Muscle of leg (tissue), 11 donors: ENCODE data around the gene BTBD7. TPM values are rescaled to one million over a fixed set of nuclear protein-coding genes. Genes with fewer than 3 reads are reported as not detected.
A peak's percentile ranks its signal among the peaks of the same experiment; 100 is the strongest.

Experiments
- DNase-seq: peaks from one replicate; pipeline ENCODE4 v3.0.0; 2013
- H3K27ac ChIP-seq: one replicate; pipeline ENCODE4 v1.5.1; 2013; ENCODE audit warnings: mild to moderate bottlenecking, low read length, control low read depth
- H3K27me3 ChIP-seq: one replicate; pipeline ENCODE4 v1.6.1; 2013; ENCODE audit warnings: low read length; ENCODE audit not compliant: control insufficient read depth, insufficient read depth
- H3K36me3 ChIP-seq: one replicate; pipeline ENCODE4 v1.6.1; 2013; ENCODE audit warnings: low read length; ENCODE audit not compliant: control insufficient read depth, insufficient read depth
- H3K4me1 ChIP-seq: one replicate; pipeline ENCODE4 v1.6.1; 2013; ENCODE audit warnings: low read length; ENCODE audit not compliant: control insufficient read depth, insufficient read depth
- H3K4me3 ChIP-seq: one replicate; pipeline ENCODE4 v1.5.1; 2013; ENCODE audit warnings: low read length, control low read depth
- H3K9me3 ChIP-seq: replicated peaks from 2 replicates; pipeline ENCODE4 v1.6.1; 2013; ENCODE audit warnings: low read depth, low read length; ENCODE audit not compliant: control insufficient read depth
- WGBS: methylation state at CpG from one replicate; pipeline ENCODE4 v1.1.5; 2013; ENCODE audit warnings: missing lambda C conversion rate; ENCODE audit not compliant: insufficient coverage; 5-methylcytosine and 5-hydroxymethylcytosine counted together
- polyA plus RNA-seq, 8 donors: library from polyadenylated mRNA; unstranded; fragments of 120-200 nt; gene quantifications; one replicate each; pipeline versions ENCODE4 v1.2.1 to v1.2.3, GENCODE V29; 2013; ENCODE audit warnings: inconsistent platforms in 1 of 8, low replicate concordance in 1 of 8; ENCODE audit not compliant: insufficient read length in 8 of 8, insufficient read depth in 1 of 8
- total RNA-seq: library from RNA; stranded (reverse); fragments of 120-200 nt; gene quantifications from one replicate; pipeline ENCODE4 v1.2.4, GENCODE V29; 2013

BTBD7 gene
- total and polyA plus RNA-seq, 9 donors = 17.2 to 27.2 (median 20.5) TPM

DNA sequence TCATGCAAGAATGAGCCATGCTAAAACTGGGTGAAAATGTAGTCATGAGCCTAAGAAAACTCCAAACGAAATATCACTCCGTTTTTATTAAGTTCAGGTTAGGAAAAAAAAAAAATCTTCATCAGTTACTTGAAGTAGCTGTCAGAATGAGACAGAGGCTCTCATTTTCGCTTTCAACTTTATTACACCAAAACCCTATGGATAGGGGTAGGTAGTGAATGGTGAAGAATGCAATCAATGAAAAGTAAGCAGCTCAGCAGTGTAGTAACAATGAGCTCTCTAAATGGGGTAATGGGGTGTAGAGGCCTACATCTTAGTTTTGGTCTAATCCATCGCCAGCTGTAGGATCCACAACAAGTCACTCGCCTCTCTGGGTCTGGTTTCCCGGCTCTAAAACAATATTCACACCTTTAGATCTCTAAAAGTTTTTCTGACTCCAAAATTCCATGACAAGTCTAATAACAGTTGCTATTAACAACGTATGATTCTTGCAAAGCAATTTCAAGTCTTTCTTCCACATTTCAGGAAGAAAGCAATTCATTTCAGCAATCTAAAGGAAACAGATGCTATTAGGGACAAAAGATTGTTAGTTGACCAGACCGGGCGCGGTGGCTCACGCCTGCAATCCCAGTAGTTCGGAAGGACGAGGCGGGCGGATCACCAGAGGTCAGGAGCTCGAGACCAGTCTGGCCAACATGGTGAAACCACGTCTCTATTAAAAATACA, 1.7 kb downstream of the BTBD7 start:
- Histone ChIP-seq H3K9me3 (no peaks in the 10 kb centered on the region), H3K4me1 (peaks cover 12% of the 10 kb centered on the region), H3K27me3 (no peaks in the 10 kb centered on the region), H3K4me3 (no peak overlapping the region), H3K36me3 (no peaks in the 10 kb centered on the region), H3K27ac (peak overlapping the region; percentile 82)
- 57% methylated on average over 10 of the region's 17 CpGs for WGBS
- DNase-seq = peak; percentile 37

DNA sequence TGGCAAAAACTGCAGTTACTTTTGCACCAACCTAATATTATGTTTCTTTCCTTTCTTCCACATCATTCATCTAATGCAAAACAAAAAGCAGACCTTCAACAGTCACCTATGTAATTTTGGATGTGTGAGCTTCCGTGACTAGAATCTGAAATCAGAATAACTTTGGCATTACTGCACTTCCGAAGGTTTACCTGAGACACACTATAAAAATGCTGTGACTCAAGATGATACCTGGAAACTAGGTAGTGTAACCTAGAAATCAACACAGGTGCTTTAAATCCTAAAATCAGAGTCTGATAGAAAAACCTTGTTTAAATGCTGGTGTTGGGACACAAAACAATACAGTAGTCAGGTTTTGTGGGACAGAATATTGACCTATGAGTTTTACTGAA, 2.2 kb downstream of the BTBD7 start:
- WGBS = no CpG with 5 or more reads among the region's 2 CpGs
- Histone ChIP-seq H3K4me1 (peaks cover 12% of the 10 kb centered on the region), H3K27ac (no peak overlapping the region), H3K27me3 (no peaks in the 10 kb centered on the region), H3K9me3 (no peaks in the 10 kb centered on the region), H3K4me3 (no peak overlapping the region), H3K36me3 (no peaks in the 10 kb centered on the region)
- DNase-seq = no peak

DNA sequence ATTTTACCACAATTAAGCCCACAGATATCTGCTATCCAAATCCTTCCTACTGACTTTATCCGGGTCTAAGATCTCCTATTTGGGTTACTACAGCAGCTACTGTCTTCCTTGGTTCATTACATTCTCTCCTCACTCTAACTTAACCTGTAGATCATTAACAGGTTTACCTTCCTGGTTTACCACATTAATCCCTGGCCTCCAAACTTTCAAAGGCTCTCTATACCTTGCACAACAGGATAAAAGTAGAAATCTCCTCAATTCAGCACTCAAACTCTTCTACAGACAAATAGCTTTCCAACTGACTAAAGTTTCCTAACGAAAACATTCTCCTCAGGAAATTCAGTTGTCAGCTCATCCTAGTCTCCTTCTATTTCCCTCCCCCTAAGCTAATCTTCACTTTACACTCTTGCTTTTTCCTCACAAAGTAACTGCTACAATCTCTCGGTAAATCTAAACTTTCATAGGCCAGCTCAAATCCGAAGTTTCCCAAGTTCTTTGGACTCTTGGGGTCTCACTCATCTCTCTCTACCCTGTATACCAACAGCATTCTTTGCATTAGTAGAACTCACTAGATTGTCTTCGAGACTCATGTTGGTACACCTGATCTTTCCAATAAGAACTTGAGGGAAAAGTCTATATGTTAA, 2.7 kb downstream of the BTBD7 start:
- Histone ChIP-seq H3K36me3 (no peaks in the 10 kb centered on the region), H3K27ac (no peak overlapping the region), H3K9me3 (no peaks in the 10 kb centered on the region), H3K4me1 (peaks cover 12% of the 10 kb centered on the region), H3K27me3 (no peaks in the 10 kb centered on the region), H3K4me3 (no peak overlapping the region)
- 65% methylated on average over 4 of the region's 5 CpGs for WGBS
- DNase-seq = no peak

DNA sequence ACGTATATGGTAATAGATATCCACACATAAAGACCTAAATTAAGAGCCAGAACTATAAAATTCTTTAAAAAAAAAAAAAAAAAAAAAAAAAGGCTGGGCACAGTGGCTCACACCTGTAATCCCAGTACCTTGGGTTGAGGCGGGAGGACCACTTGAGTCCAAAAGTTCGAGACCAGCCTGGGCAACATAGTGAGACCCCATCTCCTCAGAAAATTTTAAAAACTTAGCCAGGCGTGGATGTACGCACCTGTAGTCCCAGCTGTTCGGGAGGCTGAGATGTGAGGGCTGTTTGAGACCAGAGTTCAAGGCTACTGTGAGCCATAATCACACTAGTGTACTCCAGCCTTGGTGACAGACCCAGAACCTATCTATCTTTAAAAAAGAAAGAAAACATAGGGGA, 4.3 kb downstream of the BTBD7 start:
- Histone ChIP-seq H3K27ac (no peak overlapping the region), H3K36me3 (no peaks in the 10 kb centered on the region), H3K4me1 (peaks cover 10% of the 10 kb centered on the region), H3K27me3 (no peaks in the 10 kb centered on the region), H3K9me3 (no peaks in the 10 kb centered on the region), H3K4me3 (no peak overlapping the region)
- no CpG with 5 or more reads among the region's 6 CpGs for WGBS
- no peak for DNase-seq

DNA sequence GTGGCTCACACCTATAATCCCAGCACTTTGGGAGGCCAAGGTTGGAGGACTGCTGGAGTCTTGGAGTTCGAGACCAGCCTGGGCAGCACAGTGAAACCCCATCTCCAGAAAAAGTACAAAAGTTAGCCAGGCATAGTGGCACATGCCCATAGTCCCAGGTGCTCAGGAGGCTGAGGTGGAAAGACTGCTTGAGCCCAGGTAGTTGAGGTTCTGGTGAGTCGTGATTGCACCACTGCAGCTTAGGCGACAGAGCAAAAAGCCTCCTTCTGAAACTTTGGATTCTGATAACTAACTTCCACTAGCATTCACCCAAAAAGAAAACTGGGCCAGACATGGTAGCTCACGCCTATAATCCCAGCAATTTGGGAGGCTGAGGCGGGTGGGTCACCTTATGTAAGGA, 6.6 kb downstream of the BTBD7 start:
- H3K4me1 ChIP-seq = peaks cover 2% of the 10 kb centered on the region
- H3K27ac ChIP-seq = no peak overlapping the region
- no peaks in the 10 kb centered on the region for H3K27me3 ChIP-seq
- H3K4me3 ChIP-seq = no peak overlapping the region
- DNase-seq = no peak
- H3K36me3 ChIP-seq = no peaks in the 10 kb centered on the region
- no CpG with 5 or more reads among the region's 5 CpGs for WGBS
- H3K9me3 ChIP-seq = no peaks in the 10 kb centered on the region

DNA sequence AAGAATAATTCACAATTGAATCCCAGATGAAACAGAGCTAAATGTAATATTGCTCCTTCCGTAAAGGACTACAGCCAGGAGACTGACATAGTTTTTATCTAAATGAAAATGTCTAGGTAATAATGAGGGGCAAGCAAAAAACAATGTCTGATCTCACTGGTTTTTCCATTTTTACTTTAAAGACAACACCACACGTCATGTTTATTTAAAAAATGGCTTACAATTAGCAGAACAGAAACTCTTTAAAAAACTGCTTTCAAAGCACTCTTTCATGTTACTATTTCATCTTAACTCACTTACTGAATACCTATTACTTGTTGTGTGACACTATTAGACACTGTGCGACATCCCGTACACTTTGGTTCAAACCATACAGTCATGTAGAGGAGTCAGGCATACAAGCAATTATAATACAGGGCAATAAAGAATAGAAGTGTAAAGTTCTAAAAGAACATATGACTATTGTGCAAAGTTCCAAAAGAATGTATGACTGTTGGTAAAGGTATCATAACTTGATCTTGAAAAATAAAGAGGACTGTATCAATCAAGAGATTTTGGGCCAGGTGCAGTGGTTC, 9.1 kb downstream of the BTBD7 start:
- H3K27ac ChIP-seq = no peak overlapping the region
- no CpG with 5 or more reads among the region's 4 CpGs for WGBS
- DNase-seq = peak; percentile 11
- H3K4me1 ChIP-seq = no peaks in the 10 kb centered on the region
- H3K4me3 ChIP-seq = no peak overlapping the region
- no peaks in the 10 kb centered on the region for H3K36me3 ChIP-seq
- no peaks in the 10 kb centered on the region for H3K27me3 ChIP-seq
- no peaks in the 10 kb centered on the region for H3K9me3 ChIP-seq

DNA sequence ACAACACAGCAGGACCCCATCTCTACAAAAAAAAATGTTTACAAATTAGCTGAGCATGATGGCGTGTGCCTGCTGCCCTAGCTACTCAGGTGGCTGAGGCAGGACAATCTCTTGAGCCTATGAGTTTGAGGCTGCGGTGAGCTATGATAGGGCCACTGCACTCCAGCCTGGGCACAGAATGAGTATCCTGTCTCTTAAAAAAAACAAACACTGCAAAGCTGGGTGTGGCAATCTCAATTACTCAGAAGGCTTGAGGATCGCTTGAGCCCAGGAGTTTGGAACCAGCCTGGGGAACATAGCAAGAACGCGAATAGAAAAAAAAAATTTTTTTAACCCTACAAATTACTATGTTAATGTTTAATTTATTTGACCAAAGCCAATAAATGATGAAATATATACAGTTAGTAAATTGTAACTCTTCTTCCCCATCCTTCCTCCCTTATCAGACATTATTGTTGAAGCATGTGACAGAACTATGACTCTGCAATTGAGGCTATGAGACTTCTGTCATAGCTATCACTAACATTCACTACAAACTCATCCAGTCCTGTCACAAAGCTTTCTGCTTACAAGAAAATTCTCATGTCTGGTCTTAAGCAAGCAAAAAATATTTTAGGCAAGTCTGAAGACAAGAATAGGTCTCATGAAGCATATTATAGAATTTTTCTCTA, 9.8 kb downstream of the BTBD7 start:
- Histone ChIP-seq H3K4me1 (no peaks in the 10 kb centered on the region), H3K36me3 (no peaks in the 10 kb centered on the region), H3K4me3 (no peak overlapping the region), H3K27ac (no peak overlapping the region), H3K9me3 (no peaks in the 10 kb centered on the region), H3K27me3 (no peaks in the 10 kb centered on the region)
- 69% methylated on average over 2 of the region's 5 CpGs for WGBS
- no peak for DNase-seq

DNA sequence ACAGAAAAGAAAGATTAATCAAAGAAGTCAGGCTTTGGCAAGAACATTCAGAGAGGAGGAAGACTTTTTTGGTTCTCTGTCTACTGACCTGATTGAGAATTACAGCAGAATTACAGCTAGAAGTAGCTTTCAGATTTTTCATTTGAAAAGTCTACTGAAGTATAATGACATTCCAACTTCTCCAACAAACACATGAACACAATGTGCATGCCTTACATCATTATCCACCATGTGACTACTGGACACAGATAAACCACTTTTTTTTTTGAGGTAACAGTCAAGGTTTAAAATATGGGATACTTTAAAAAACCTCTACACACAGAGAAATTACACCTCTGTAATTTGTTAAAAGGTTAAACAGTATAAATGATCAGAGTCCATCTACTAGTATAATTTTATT, 12.3 kb downstream of the BTBD7 start:
- Histone ChIP-seq H3K4me1 (no peaks in the 10 kb centered on the region), H3K27ac (no peak overlapping the region), H3K9me3 (no peaks in the 10 kb centered on the region), H3K36me3 (no peaks in the 10 kb centered on the region), H3K27me3 (no peaks in the 10 kb centered on the region), H3K4me3 (no peak overlapping the region)
- no peak for DNase-seq

DNA sequence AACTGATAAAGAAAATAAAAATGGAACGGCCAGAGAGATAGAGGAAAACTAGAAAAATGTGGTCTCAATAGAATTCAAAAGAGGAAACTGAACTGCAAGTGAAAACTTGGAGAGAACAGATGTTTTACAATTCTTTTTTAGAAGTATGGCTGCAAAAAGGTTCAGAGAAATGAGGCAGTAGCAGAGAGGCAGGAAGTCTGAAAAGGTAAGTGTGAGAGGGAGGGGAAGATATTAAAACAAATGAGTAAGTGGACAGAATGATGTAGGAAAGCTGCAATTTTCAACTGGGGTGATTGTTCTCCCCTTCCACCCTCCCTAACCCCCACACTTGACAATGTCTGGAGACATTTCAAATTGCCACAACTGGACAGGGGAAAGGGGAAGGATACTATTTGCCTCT, 12.9 kb downstream of the BTBD7 start:
- Histone ChIP-seq H3K27ac (no peak overlapping the region), H3K36me3 (no peaks in the 10 kb centered on the region), H3K4me3 (no peak overlapping the region), H3K4me1 (no peaks in the 10 kb centered on the region), H3K27me3 (no peaks in the 10 kb centered on the region), H3K9me3 (no peaks in the 10 kb centered on the region)
- no peak for DNase-seq
- 36% methylated on average over 1 of the region's 1 CpG for WGBS

DNA sequence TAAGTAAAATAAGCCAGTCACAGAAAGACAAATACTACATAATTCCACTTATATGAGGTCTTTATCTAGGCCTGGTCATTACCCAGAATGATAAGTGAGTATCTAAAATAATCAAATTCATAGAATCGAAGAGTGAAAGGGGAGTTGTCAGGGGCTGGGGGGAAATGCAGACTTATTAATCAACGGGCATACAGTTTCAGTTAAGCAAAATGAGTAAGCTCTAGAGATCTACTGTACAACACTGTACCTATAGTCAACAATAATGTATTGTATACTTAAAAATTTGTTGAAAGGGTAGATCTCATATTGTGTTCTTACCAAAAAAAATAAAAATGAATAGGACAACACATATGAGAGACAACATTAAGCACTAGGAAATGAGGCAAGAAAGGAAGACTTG, 13.3 kb downstream of the BTBD7 start:
- Histone ChIP-seq H3K36me3 (no peaks in the 10 kb centered on the region), H3K27me3 (no peaks in the 10 kb centered on the region), H3K4me1 (no peaks in the 10 kb centered on the region), H3K4me3 (no peak overlapping the region), H3K27ac (no peak overlapping the region), H3K9me3 (no peaks in the 10 kb centered on the region)
- WGBS = no CpG with 5 or more reads among the region's 2 CpGs
- no peak for DNase-seq
